Right cardiac atrium (tissue), 5 donors: ENCODE measurements around the gene ARHGAP15. TPM values are rescaled to one million over a fixed set of nuclear protein-coding genes. Genes with fewer than 3 reads are reported as not detected.

Source experiments
- ATAC-seq, 2 donors: fragments of 200-7000 bp; cut with Tn5 transposase; one replicate each; pipeline versions ENCODE4 v1.8.0 to v1.9.1; 2020; ENCODE audit warnings: moderate library complexity in 2 of 2, mild to moderate bottlenecking in 1 of 2
- DNase-seq, 3 donors: peaks; one replicate each; pipeline ENCODE4 v3.0.0-alpha.2; 2020
- H3K27ac ChIP-seq: one replicate; pipeline ENCODE4 v1.5.1; 2013; ENCODE audit warnings: mild to moderate bottlenecking, low read length, control low read depth, moderate library complexity
- H3K27me3 ChIP-seq: one replicate; pipeline ENCODE4 v1.6.1; 2013; ENCODE audit not compliant: control insufficient read depth, insufficient read depth
- H3K4me1 ChIP-seq: one replicate; pipeline ENCODE4 v1.6.1; 2013; ENCODE audit warnings: low read length; ENCODE audit not compliant: control insufficient read depth, insufficient read depth
- H3K4me3 ChIP-seq: one replicate; pipeline ENCODE4 v1.5.1; 2013; ENCODE audit warnings: low read length, control low read depth
- H3K9me3 ChIP-seq: one replicate; pipeline ENCODE4 v1.6.1; 2013; ENCODE audit warnings: low read length; ENCODE audit not compliant: control insufficient read depth
- WGBS: extraction: QIAGEN DNeasy Blood & Tissue Kit; methylation state at CpG from one replicate; pipeline ENCODE4 v1.1.7; 2013; 5-methylcytosine and 5-hydroxymethylcytosine counted together
- intact Hi-C, 4 donors: fragments of 100-400 bp; cut with DNase I; formaldehyde crosslinking; loops; one replicate each; pipeline versions ENCODE4 v1.11.0 to v1.14.0; 2022 to 2023
- polyA plus RNA-seq: library from polyadenylated mRNA; stranded (reverse); fragments of 200-250 nt; gene quantifications from one replicate; pipeline ENCODE4 v1.2.3, GENCODE V29; 2013
- total RNA-seq, 4 donors: library from RNA; stranded (reverse); fragmentation: NEBNext Ultra II Directional; extraction: Animal tissue kit (Norgen Biotek cat#: 25700); gene quantifications; one replicate each; pipeline ENCODE4 v1.2.1, GENCODE V29; 2021
- donor health status: healthy with polysubstance abuse.
- donor health status: DM: no; HTN: yes; CAD: no.
- donor health status: DM: no; HTN: no; CAD: no.
- donor health status: DM: no; HTN: yes; CAD: no; lungs with severe emphysema.
- donor health status: DM: yes; HTN: yes; CAD: no.

Gene ARHGAP15
- total and polyA plus RNA-seq, 5 donors, result 4.5 to 8.4 (median 6.5) TPM

DNA sequence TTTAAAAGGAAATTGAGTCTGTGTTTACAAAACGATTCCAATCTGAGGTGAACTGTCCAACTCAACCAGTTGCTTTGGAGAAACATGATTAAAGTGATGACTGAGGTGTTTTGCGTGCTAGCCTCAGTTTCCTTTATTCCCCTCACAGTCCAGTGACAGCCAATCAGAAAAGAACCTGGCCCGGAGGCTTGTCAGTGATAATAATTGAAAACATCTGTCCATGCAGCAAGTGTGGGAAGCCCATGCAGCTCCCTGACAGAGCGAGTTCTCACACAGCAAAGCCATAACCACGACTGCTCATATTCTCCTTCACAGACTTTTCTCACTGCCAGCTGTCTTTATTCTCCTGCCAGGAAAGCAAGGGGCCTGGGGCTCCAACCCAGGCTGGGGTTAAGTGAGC is 613.4 kb downstream of the ARHGAP15 start:
- Histone ChIP-seq H3K9me3 (no peaks in the 10 kb centered on the region), H3K27me3 (no peaks in the 10 kb centered on the region), H3K4me1 (no peaks in the 10 kb centered on the region), H3K4me3 (no peak overlapping the region), H3K27ac (no peak overlapping the region)
- 72% methylated on average over 5 of the region's 5 CpGs for WGBS
- intact Hi-C loops, result no loop called here
- DNase-seq (no peak), ATAC-seq (no peak)

DNA sequence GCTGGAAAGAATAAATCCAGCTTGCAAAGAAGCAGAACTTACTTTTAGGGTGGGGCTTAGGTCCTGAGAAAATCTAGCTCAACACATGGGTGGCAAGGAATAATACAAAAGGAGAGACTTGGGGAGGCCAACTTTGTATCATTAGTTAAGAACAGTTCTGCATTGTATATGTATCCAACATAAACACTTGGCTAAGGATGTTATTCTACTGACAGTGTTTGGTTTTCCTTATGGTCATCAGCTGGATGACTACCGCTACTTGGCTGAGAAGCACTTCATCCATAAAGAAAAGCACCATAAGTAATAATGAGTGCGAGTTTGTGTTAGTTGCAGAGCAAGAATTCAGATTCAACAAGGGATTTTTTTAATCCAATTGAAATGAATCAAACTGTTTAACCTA is 614.9 kb downstream of the ARHGAP15 start:
- no peaks in the 10 kb centered on the region for H3K9me3 ChIP-seq
- ATAC-seq (no peak), DNase-seq (no peak)
- WGBS, result 90% methylated on average over 2 of the region's 2 CpGs
- H3K27ac ChIP-seq, result no peak overlapping the region
- H3K27me3 ChIP-seq, result no peaks in the 10 kb centered on the region
- H3K4me3 ChIP-seq, result no peak overlapping the region
- H3K4me1 ChIP-seq, result no peaks in the 10 kb centered on the region
- intact Hi-C loops, result no loop called here

DNA sequence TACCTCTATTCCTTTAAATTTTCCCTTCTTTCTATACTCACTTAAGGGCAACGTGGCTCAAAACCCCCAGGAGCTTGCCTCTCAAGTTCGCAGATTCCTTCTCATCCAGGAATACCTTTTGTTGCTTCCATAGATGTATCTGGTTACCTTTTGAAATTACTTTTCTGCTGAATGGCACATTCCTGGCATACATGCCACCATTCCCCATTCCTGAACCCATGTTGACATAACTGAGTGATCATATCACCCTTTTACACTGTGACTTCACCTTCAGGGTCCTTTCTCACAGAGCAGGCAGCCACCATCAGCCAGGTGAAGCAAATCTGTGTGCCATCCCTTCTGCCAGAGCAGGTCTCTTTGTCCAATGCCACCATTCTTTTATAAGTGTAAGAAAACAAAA is 615.8 kb downstream of the ARHGAP15 start:
- Histone ChIP-seq H3K27ac (no peak overlapping the region), H3K4me1 (no peaks in the 10 kb centered on the region), H3K4me3 (no peak overlapping the region), H3K27me3 (no peaks in the 10 kb centered on the region), H3K9me3 (no peaks in the 10 kb centered on the region)
- intact Hi-C loops, result no loop called here
- 94% methylated on average over 2 of the region's 2 CpGs for WGBS
- DNase-seq (no peak), ATAC-seq (no peak)

DNA sequence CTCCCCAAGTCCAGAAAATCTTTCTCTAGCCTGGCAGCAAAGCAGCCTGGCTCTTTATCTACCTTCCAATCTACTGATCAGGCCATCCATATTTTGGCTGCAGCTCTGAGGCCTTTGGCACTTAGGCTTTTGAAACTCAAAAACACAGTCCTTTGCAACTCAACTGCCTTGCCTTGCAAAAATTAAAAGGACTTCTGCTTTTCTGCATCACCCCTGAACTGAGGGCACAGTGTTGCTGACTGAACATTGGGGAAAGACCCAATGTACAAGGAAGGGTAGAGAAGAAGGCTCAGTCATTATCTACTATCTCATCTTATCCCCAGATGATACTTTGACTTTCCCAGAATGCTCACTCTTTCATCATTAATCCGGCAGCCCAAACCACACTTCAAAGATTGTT is 625.5 kb downstream of the ARHGAP15 start:
- 90% methylated on average over 1 of the region's 1 CpG for WGBS
- no peak overlapping the region for H3K4me3 ChIP-seq
- H3K27ac ChIP-seq, result no peak overlapping the region
- H3K4me1 ChIP-seq, result no peaks in the 10 kb centered on the region
- no peaks in the 10 kb centered on the region for H3K27me3 ChIP-seq
- intact Hi-C loops, result no loop called here
- ATAC-seq, result no peak
- DNase-seq, result no peak
- no peaks in the 10 kb centered on the region for H3K9me3 ChIP-seq

DNA sequence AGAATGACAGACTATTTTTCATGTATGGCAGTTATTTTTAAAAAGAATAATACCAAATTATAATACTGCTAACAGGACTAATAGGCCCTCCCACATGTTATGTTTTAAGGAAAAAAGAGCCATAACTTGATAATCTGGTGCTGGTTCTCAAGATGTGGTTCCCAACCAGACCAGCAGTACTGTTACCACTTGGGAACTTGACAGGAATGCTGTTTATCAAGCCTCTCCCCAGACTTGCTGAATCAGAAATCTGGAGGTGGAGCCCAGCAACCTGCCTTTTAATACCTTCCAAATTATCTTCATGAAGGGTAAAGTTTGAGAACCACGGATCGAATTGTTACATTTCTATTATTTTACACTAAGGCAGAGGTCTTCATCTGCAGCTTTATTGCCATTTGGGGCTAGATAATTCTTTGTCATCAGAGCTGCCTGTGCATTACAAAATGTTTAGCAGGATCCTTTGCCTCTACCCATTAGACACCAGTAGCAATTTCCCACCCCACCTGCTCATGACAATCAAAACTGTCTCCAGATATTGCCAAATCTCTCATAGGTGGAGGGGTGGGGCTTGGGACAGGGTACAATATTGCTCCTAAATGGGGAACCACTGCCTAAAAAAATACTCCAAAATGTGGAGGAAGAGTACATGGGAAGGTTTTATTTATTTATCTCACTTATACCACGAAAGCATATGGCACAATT is 629.6 kb downstream of the ARHGAP15 start:
- DNase-seq (no peak), ATAC-seq (no peak)
- Histone ChIP-seq H3K4me3 (no peak overlapping the region), H3K27me3 (no peaks in the 10 kb centered on the region), H3K4me1 (no peaks in the 10 kb centered on the region), H3K9me3 (no peaks in the 10 kb centered on the region), H3K27ac (no peak overlapping the region)
- intact Hi-C loops, result no loop called here
- WGBS, result 81% methylated on average over 3 of the region's 3 CpGs

DNA sequence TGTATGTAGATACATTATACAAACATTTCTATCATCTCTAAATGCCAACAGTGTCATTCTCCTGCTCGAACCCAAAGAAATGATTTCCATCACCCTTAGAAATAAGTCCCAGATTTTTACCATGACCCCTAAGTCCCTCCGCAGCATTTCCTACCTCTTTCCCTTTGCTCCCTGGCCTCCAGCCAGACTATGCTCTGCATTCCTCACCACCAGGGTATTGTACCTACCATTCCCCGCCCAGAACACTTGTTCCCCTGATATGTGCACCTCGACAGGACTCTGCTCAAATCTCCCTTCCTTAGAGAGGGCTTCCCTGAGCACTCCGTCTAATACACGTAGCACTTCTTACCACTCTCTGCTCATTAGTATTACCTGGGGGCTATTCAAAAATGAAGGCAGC is 630.2 kb downstream of the ARHGAP15 start:
- WGBS, result 81% methylated on average over 6 of the region's 6 CpGs
- Histone ChIP-seq H3K4me3 (no peak overlapping the region), H3K27ac (no peak overlapping the region), H3K4me1 (no peaks in the 10 kb centered on the region), H3K9me3 (no peaks in the 10 kb centered on the region), H3K27me3 (no peaks in the 10 kb centered on the region)
- ATAC-seq (no peak), DNase-seq (no peak)
- intact Hi-C loops, result no loop called here

DNA sequence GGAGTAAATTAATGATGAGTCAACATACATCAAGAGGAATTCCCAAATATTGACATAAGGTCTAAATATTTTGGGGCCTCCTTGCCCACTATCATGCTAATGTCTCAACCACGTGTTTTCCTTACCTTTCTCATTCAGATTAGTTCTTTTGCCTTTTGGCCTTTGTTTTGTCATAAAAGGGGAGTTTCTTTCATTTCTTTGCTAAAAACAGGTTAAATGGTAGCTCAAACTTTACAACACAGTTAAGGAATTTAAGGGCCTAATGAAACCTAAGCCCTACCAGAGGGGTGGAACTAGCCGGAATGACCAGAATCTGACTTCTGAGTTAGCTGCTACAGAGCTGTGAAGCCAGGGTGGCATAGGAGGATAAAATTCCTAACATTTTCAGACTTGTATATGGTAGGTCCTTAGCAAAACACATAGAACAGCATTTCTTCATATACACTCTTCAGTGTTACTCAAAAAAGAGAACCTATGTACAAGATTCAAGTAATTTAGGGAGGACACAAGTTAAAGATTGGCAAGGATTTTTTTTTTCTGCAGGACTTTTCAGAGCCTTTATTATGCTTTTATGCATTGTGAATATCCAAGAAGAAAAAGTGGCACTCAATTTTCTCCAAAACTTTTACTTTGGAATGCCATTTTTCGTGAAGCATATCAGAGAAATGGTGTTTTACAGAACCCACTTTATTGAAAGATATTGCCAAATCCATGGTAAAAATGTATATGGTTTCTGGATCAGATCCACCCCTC is 633.1 kb downstream of the ARHGAP15 start:
- H3K4me3 ChIP-seq, result no peak overlapping the region
- H3K27me3 ChIP-seq, result no peaks in the 10 kb centered on the region
- H3K27ac ChIP-seq, result no peak overlapping the region
- ATAC-seq, result no peak
- intact Hi-C loops, result no loop called here
- no peaks in the 10 kb centered on the region for H3K4me1 ChIP-seq
- no peaks in the 10 kb centered on the region for H3K9me3 ChIP-seq
- DNase-seq, result no peak
- WGBS, result 90% methylated on average over 3 of the region's 3 CpGs

DNA sequence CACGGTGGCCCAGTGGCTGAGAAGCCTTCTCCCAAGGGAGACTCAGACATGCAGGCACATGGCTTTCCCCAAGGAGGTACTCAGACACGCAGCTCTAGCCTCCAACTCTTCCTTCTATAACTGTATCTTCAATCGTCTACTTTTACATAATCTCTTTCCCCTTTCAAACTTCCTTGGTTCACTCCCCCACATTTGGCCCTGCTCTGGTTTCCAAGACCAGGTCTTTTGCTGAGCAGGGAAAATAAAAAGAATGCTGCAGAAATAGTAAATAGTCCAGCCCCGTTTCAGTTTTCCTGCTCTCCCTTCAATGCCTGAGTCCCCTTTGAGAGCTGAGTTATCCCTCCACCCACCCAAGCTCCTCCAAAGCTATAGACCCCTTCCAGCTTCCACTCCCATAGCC is 635.0 kb downstream of the ARHGAP15 start:
- WGBS, result 46% methylated on average over 4 of the region's 4 CpGs
- no peak for DNase-seq
- ATAC-seq, result no peak
- H3K27ac ChIP-seq, result no peak overlapping the region
- no peak overlapping the region for H3K4me3 ChIP-seq
- no peaks in the 10 kb centered on the region for H3K4me1 ChIP-seq
- intact Hi-C loops, result no loop called here
- H3K27me3 ChIP-seq, result no peaks in the 10 kb centered on the region
- H3K9me3 ChIP-seq, result no peaks in the 10 kb centered on the region

DNA sequence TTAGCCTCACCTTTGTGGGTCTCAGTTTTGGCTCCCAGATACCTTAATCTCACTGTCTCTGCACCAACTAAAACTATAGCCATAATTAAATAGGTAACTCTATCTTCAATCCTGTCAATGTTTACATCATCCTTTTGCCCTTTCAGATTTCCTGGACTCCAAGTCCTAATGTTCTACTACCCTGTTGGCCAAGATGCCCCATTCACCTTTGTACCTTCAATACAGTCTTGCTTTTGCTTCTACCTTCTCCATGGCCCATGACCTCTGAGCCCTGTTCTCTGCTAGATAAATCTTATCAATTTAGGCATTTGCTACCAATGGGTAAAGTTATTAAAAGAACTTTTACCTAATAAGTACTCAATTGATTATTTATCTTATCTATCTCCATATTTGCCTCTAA is 635.5 kb downstream of the ARHGAP15 start:
- Histone ChIP-seq H3K4me1 (no peaks in the 10 kb centered on the region), H3K27ac (no peak overlapping the region), H3K27me3 (no peaks in the 10 kb centered on the region), H3K4me3 (no peak overlapping the region), H3K9me3 (no peaks in the 10 kb centered on the region)
- intact Hi-C loops, result no loop called here
- DNase-seq (no peak), ATAC-seq (no peak)

DNA sequence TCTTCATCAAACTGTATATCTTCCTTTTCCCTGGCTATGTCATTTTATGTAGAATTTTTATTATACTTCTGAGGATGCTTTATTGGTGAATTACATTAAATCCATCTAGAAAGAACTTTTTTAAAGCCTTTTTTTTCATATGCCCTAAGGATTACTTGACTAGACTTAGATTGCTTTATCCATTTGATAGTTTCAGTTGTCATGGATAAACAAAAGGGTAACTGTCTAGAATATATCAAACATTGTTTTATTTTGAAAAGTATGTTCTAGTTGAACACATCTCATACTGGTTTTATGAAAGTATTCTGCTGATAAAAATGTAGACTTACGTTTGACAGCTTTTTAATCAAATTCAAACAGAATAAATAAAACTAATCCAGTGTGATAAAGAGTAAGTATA is 639.8 kb downstream of the ARHGAP15 start:
- H3K27ac ChIP-seq, result no peak overlapping the region
- no peaks in the 10 kb centered on the region for H3K4me1 ChIP-seq
- DNase-seq (no peak), ATAC-seq (no peak)
- H3K27me3 ChIP-seq, result no peaks in the 10 kb centered on the region
- intact Hi-C loops, result no loop called here
- H3K9me3 ChIP-seq, result no peaks in the 10 kb centered on the region
- WGBS, result 86% methylated on average over 1 of the region's 1 CpG
- no peak overlapping the region for H3K4me3 ChIP-seq

DNA sequence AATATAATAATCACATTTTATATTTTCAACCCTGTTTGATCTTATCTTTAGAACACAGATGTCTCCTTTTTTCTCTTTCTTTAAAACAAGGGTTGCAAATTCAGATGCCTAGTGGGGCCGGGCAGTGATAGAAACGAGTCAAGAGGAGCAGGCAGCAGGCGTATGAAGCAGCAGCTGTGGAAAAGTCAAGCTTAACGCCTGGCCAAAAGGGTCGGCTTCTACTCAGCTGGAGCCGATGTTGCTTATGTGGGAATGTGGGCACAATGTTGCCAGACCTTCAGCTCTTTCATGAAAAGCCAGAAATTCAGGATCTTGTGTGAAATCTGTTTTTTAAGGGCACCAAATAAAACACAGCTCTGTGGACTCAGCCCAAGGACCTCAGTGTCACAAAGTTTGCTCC is 642.7 kb downstream of the ARHGAP15 start:
- no peak overlapping the region for H3K27ac ChIP-seq
- no peak overlapping the region for H3K4me3 ChIP-seq
- intact Hi-C loops, result no loop called here
- ATAC-seq (no peak), DNase-seq (no peak)
- no peaks in the 10 kb centered on the region for H3K4me1 ChIP-seq
- 55% methylated on average over 6 of the region's 6 CpGs for WGBS
- no peaks in the 10 kb centered on the region for H3K27me3 ChIP-seq
- H3K9me3 ChIP-seq, result no peaks in the 10 kb centered on the region
